Choroid plexus epithelial cell (primary cell): Measurements from ENCODE around the gene SHC2.
"Not testable (repeated sequence)": the region's sequence is repeated elsewhere in the genome, so short reads cannot be mapped to it uniquely, and the experiment has no call there.

Experiments used
- DNase-seq: peaks from one replicate; pipeline ENCODE4 v3.0.0-alpha.2; 2010; ENCODE audit warnings: low read depth
- H3K4me3 ChIP-seq: 2 replicates; pipeline ENCODE4 v1.5.1; 2011; ENCODE audit warnings: low read depth, mild to moderate bottlenecking, control low read depth, low read length, moderate library complexity
- CTCF ChIP-seq: conservative IDR thresholded peaks from 2 replicates; pipeline ENCODE4 v1.5.1; 2011; ENCODE audit warnings: low read depth, mild to moderate bottlenecking, control low read depth, inconsistent platforms, low read length, moderate library complexity

Gene SHC2

GRCh38 chr19:399370-399769 is 61.5 kb downstream of the SHC2 start:
- DNase-seq: no peak
- no peak for TF ChIP-seq CTCF
- H3K4me3 ChIP-seq: no peak overlapping the region

- TF ChIP-seq CTCF: no peak
- no peak overlapping the region for H3K4me3 ChIP-seq
- no peak for DNase-seq
Observed at GRCh38 chr19:398719-399118, 62.1 kb downstream of the SHC2 start.

GRCh38 chr19:397941-398706 is 62.7 kb downstream of the SHC2 start:
- no peak for DNase-seq
- H3K4me3 ChIP-seq: no peak overlapping the region
- no peak for TF ChIP-seq CTCF

- no peak for TF ChIP-seq CTCF
- no peak overlapping the region for H3K4me3 ChIP-seq
- no peak for DNase-seq
Observed at GRCh38 chr19:397321-397720, 63.5 kb downstream of the SHC2 start.

GRCh38 chr19:395467-395866 is 65.4 kb downstream of the SHC2 start:
- no peak for DNase-seq
- no peak overlapping the region for H3K4me3 ChIP-seq
- no peak for TF ChIP-seq CTCF

- not testable (repeated sequence) for H3K4me3 ChIP-seq, DNase-seq
Observed at GRCh38 chr19:394857-395256, 66.0 kb downstream of the SHC2 start.

- DNase-seq, H3K4me3 ChIP-seq: not testable (repeated sequence)
Observed at GRCh38 chr19:393560-393959, 67.3 kb downstream of the SHC2 start.

- TF ChIP-seq CTCF: no peak
- no peak for DNase-seq
- H3K4me3 ChIP-seq: no peak overlapping the region
Observed at GRCh38 chr19:392375-392970, 68.4 kb downstream of the SHC2 start.
